Aorta (tissue), 5 donors: ENCODE results near the gene VANGL1. TPM values are rescaled to one million over a fixed set of nuclear protein-coding genes. Genes with fewer than 3 reads are reported as not detected.
A peak's percentile ranks its signal among the peaks of the same experiment; 100 is the strongest.

Experiments
- ATAC-seq: fragments of 200-7000 bp; cut with Tn5 transposase; one replicate; pipeline ENCODE4 v1.9.1; 2022; ENCODE audit warnings: moderate library complexity; ENCODE audit not compliant: low FRiP score
- DNase-seq, 2 donors: peaks; one replicate each; pipeline ENCODE4 v3.0.0-alpha.2; 2020
- H3K27ac ChIP-seq, 2 donors: one replicate each; pipeline ENCODE4 v1.5.1; 2013; ENCODE audit warnings: low read length in 2 of 2, mild to moderate bottlenecking in 2 of 2, moderate library complexity in 2 of 2, control low read depth in 1 of 2, inconsistent platforms in 1 of 2, low read depth in 1 of 2
- H3K27me3 ChIP-seq, 2 donors: one replicate each; pipeline ENCODE4 v1.6.1; 2013; ENCODE audit warnings: control low read depth in 1 of 2, low read length in 1 of 2, mild to moderate bottlenecking in 1 of 2, moderate library complexity in 1 of 2; ENCODE audit not compliant: insufficient read depth in 2 of 2, control insufficient read depth in 1 of 2
- H3K36me3 ChIP-seq, 2 donors: one replicate each; pipeline ENCODE4 v1.6.1; 2013; ENCODE audit warnings: control low read depth in 1 of 2, low read length in 1 of 2, mild to moderate bottlenecking in 1 of 2; ENCODE audit not compliant: insufficient read depth in 2 of 2, control insufficient read depth in 1 of 2
- H3K4me1 ChIP-seq, 2 donors: one replicate each; pipeline ENCODE4 v1.6.1; 2013; ENCODE audit warnings: low read length in 2 of 2, control low read depth in 1 of 2, mild to moderate bottlenecking in 1 of 2, moderate library complexity in 1 of 2; ENCODE audit not compliant: insufficient read depth in 2 of 2, control insufficient read depth in 1 of 2
- H3K4me3 ChIP-seq, 2 donors: one replicate each; pipeline ENCODE4 v1.5.1; 2013; ENCODE audit warnings: low read length in 2 of 2, control low read depth in 1 of 2, mild to moderate bottlenecking in 1 of 2
- H3K9me3 ChIP-seq: one replicate; pipeline ENCODE4 v1.6.1; 2013; ENCODE audit warnings: mild to moderate bottlenecking, low read length; ENCODE audit not compliant: control insufficient read depth
- WGBS, 2 donors: extraction: QIAGEN DNeasy Blood & Tissue Kit; methylation state at CpG; one replicate each; pipeline ENCODE4 v1.1.7; 2013; 5-methylcytosine and 5-hydroxymethylcytosine counted together
- intact Hi-C, 2 donors: fragments of 100-400 bp; cut with DNase I; formaldehyde crosslinking; loops; one replicate each; pipeline versions ENCODE4 v1.14.2 to v1.15.0; 2022
- long read RNA-seq, 2 donors: library from polyadenylated mRNA; unstranded; transcript quantifications; one replicate each; pipeline ENCODE4 v2.0.0, GENCODE V29; 2020 to 2021
- polyA plus RNA-seq, 2 donors: library from polyadenylated mRNA; stranded (reverse); fragments of 200-250 nt; gene quantifications; one replicate each; pipeline ENCODE4 v1.2.3, GENCODE V29; 2013
- total RNA-seq, 2 donors: library from RNA; stranded (reverse); fragmentation: NEBNext Ultra II Directional; extraction: Animal tissue kit (Norgen Biotek cat#: 25700); gene quantifications; one replicate each; pipeline ENCODE4 v1.2.1, GENCODE V29; 2021
- donor health status: healthy with polysubstance abuse.
- donor health status: Bipolar disorder and iron deficiency.
- donor health status: DM: no; HTN: no; CAD: no.
- donor health status: DM: no; HTN: no; CAD: no.
- donor health status: DM: yes; HTN: yes; CAD: no.

Gene VANGL1
- total RNA-seq, result 10 to 100 TPM; 10.5 to 14.8 TPM
- 1 to 10 TPM in 1 of 2 donors, under 1 TPM in 1; 0.75 to 1.5 TPM for polyA plus RNA-seq
- long read RNA-seq, donor 1, full-length matches to known transcripts, result 51 of 57 reads
- long read RNA-seq, donor 1, partial matches to known transcripts, result 1 of 57 reads
- long read RNA-seq, donor 1, other reads (novel, unspliced or antisense), result 5 of 57 reads
- long read RNA-seq, donor 2, full-length matches to known transcripts, result 5 of 9 reads
- long read RNA-seq, donor 2, partial matches to known transcripts, result 1 of 9 reads
- long read RNA-seq, donor 2, other reads (novel, unspliced or antisense), result 3 of 9 reads

- Histone ChIP-seq H3K9me3 (no peaks in the 10 kb centered on the region), H3K36me3 (no peaks in the 10 kb centered on the region), H3K27ac (peak within 1 kb of the TSS in 1 of 2 donors; percentile 4), H3K27me3 (no peaks in the 10 kb centered on the region), H3K4me1 (peaks cover 0 to 3% of the 10 kb centered on the region in 2 donors), H3K4me3 (peak within 1 kb of the TSS; percentile 32 to 96)
- ATAC-seq, result peak; percentile 85
- WGBS, 2 donors, result 1% methylated on average over 27 to 61 of the region's 61 CpGs
- DNase-seq, result peak; percentile 80 to 92
- intact Hi-C loops, result loop anchor here in 1 of 2 donors (2.0 kb wide), 1 partner anchor 67 kb away; no protein-coding TSS in a partner anchor
Observed at GRCh38 chr1:115641762-115642167, at the start of gene VANGL1. TSS of gene VANGL1 (plus strand) at chr1:115641970. CDS start at chr1:115651414, 9,444 bp downstream.

- no peaks in the 10 kb centered on the region for H3K27me3 ChIP-seq
- no peak for DNase-seq
- H3K4me3 ChIP-seq, result no peak overlapping the region
- intact Hi-C loops, result loop anchor here (5.0 to 10.0 kb wide), 2 partner anchors 45 to 617 kb away; no protein-coding TSS in a partner anchor
- peaks cover 3% of the 10 kb centered on the region for H3K9me3 ChIP-seq
- 96 to 100% methylated on average over 1 of the region's 1 CpG for WGBS, 2 donors
- no peak overlapping the region for H3K27ac ChIP-seq
- ATAC-seq, result no peak
- H3K4me1 ChIP-seq, result no peaks in the 10 kb centered on the region
- H3K36me3 ChIP-seq, result no peaks in the 10 kb centered on the region
Observed at GRCh38 chr1:115592264-115592663, 49.5 kb upstream of the VANGL1 start.

- 84 to 91% methylated on average over 4 of the region's 4 CpGs for WGBS, 2 donors
- Histone ChIP-seq H3K9me3 (no peaks in the 10 kb centered on the region), H3K4me1 (no peaks in the 10 kb centered on the region), H3K36me3 (no peaks in the 10 kb centered on the region), H3K27ac (no peak overlapping the region), H3K27me3 (no peaks in the 10 kb centered on the region), H3K4me3 (no peak overlapping the region)
- intact Hi-C loops, result loop anchor here (5.0 to 10.0 kb wide), 2 partner anchors 46 to 619 kb away; no protein-coding TSS in a partner anchor
- ATAC-seq (no peak), DNase-seq (no peak)
Observed at GRCh38 chr1:115593365-115594259, 48.2 kb upstream of the VANGL1 start.

- Histone ChIP-seq H3K27ac (no peak overlapping the region), H3K27me3 (no peaks in the 10 kb centered on the region), H3K4me3 (no peak overlapping the region), H3K4me1 (no peaks in the 10 kb centered on the region), H3K9me3 (no peaks in the 10 kb centered on the region), H3K36me3 (no peaks in the 10 kb centered on the region)
- intact Hi-C loops, result loop anchor here (5.0 to 10.0 kb wide), 2 partner anchors 47 to 620 kb away; no protein-coding TSS in a partner anchor
- ATAC-seq (no peak), DNase-seq (no peak)
- WGBS, 2 donors, result 80 to 82% methylated on average over 4 of the region's 4 CpGs
Observed at GRCh38 chr1:115594600-115594999, 47.2 kb upstream of the VANGL1 start.

- Histone ChIP-seq H3K9me3 (no peaks in the 10 kb centered on the region), H3K27me3 (no peaks in the 10 kb centered on the region), H3K4me3 (no peak overlapping the region), H3K36me3 (no peaks in the 10 kb centered on the region), H3K4me1 (no peaks in the 10 kb centered on the region), H3K27ac (no peak overlapping the region)
- ATAC-seq, result peak; percentile 92
- peak; percentile 91 to 95 for DNase-seq
- intact Hi-C loops, result loop anchor here (2.0 to 10.0 kb wide), 4 partner anchors 455 to 621 kb away; no protein-coding TSS in a partner anchor
- WGBS, 2 donors, result 61 to 66% methylated on average over 12 of the region's 12 CpGs
Observed at GRCh38 chr1:115595279-115596079, 46.3 kb upstream of the VANGL1 start.

GRCh38 chr1:115596080-115596780 is 45.5 kb upstream of the VANGL1 start:
- Histone ChIP-seq H3K4me3 (no peak overlapping the region), H3K27ac (no peak overlapping the region), H3K9me3 (no peaks in the 10 kb centered on the region), H3K4me1 (no peaks in the 10 kb centered on the region), H3K36me3 (no peaks in the 10 kb centered on the region), H3K27me3 (no peaks in the 10 kb centered on the region)
- intact Hi-C loops, result loop anchor here (2.0 to 10.0 kb wide), 4 partner anchors 455 to 621 kb away; no protein-coding TSS in a partner anchor
- DNase-seq (no peak), ATAC-seq (no peak)
- 35 to 39% methylated on average over 7 of the region's 7 CpGs for WGBS, 2 donors

GRCh38 chr1:115604508-115604907 is 37.3 kb upstream of the VANGL1 start:
- Histone ChIP-seq H3K4me1 (no peaks in the 10 kb centered on the region), H3K36me3 (no peaks in the 10 kb centered on the region), H3K27me3 (no peaks in the 10 kb centered on the region), H3K9me3 (no peaks in the 10 kb centered on the region), H3K4me3 (no peak overlapping the region), H3K27ac (no peak overlapping the region)
- no peak for ATAC-seq
- intact Hi-C loops, result no loop called here
- 94 to 95% methylated on average over 3 of the region's 3 CpGs for WGBS, 2 donors
- DNase-seq, result no peak
